Mesenteric fat pad (tissue), 1 donor: ENCODE data around the gene SORCS3. TPM values are rescaled to one million over a fixed set of nuclear protein-coding genes. Genes with fewer than 3 reads are reported as not detected.

Experiments used
- DNase-seq: peaks from one replicate; pipeline ENCODE4 v3.0.0-alpha.2; 2020; ENCODE audit warnings: low spot score
- total RNA-seq: library from RNA; stranded (reverse); fragmentation: NEBNext Ultra II Directional; extraction: Animal tissue kit (Norgen Biotek cat#: 25700); gene quantifications from one replicate; pipeline ENCODE4 v1.2.1, GENCODE V29; 2021
- donor health status: DM: yes; HTN: yes; CAD: no.

The SORCS3 gene
- total RNA-seq, 1 donor from 2014 or later: not detected

- DNase-seq: no peak
Measured at GRCh38 chr10:104643303-104643663, 2.2 kb downstream of the SORCS3 start.

- DNase-seq: no peak
Measured at GRCh38 chr10:104646146-104646545, 5.1 kb downstream of the SORCS3 start.

- no peak for DNase-seq
Measured at GRCh38 chr10:104648421-104648820, 7.3 kb downstream of the SORCS3 start.

GRCh38 chr10:104650072-104650471 lies 9.0 kb downstream of the SORCS3 start:
- DNase-seq: no peak

- DNase-seq: no peak
Measured at GRCh38 chr10:104650635-104651331, 9.7 kb downstream of the SORCS3 start.

GRCh38 chr10:104657036-104657435 lies 15.9 kb downstream of the SORCS3 start:
- DNase-seq: no peak

GRCh38 chr10:104657457-104657856 lies 16.4 kb downstream of the SORCS3 start:
- no peak for DNase-seq

GRCh38 chr10:104658067-104658466 lies 17.0 kb downstream of the SORCS3 start:
- no peak for DNase-seq

- DNase-seq: no peak
Measured at GRCh38 chr10:104659809-104660208, 18.7 kb downstream of the SORCS3 start.

GRCh38 chr10:104663076-104663475 lies 22.0 kb downstream of the SORCS3 start:
- no peak for DNase-seq

GRCh38 chr10:104663563-104663962 lies 22.5 kb downstream of the SORCS3 start:
- DNase-seq: no peak

- DNase-seq: no peak
Measured at GRCh38 chr10:104664205-104664604, 23.1 kb downstream of the SORCS3 start.

GRCh38 chr10:104665174-104665573 lies 24.1 kb downstream of the SORCS3 start:
- DNase-seq: no peak

GRCh38 chr10:104666106-104666505 lies 25.0 kb downstream of the SORCS3 start:
- no peak for DNase-seq

- no peak for DNase-seq
Measured at GRCh38 chr10:104676874-104677273, 35.8 kb downstream of the SORCS3 start.

GRCh38 chr10:104678658-104679057 lies 37.6 kb downstream of the SORCS3 start:
- no peak for DNase-seq

GRCh38 chr10:104680467-104681401 lies 39.6 kb downstream of the SORCS3 start:
- no peak for DNase-seq

- DNase-seq: no peak
Measured at GRCh38 chr10:104681485-104681884, 40.4 kb downstream of the SORCS3 start.

- no peak for DNase-seq
Measured at GRCh38 chr10:104683567-104683966, 42.5 kb downstream of the SORCS3 start.

- DNase-seq: no peak
Measured at GRCh38 chr10:104686829-104687228, 45.7 kb downstream of the SORCS3 start.

GRCh38 chr10:104688251-104689042 lies 47.4 kb downstream of the SORCS3 start:
- DNase-seq: no peak

GRCh38 chr10:104689105-104689504 lies 48.0 kb downstream of the SORCS3 start:
- no peak for DNase-seq
